ENCODE results near the gene CYSRT1.

The CYSRT1 gene

DNA sequence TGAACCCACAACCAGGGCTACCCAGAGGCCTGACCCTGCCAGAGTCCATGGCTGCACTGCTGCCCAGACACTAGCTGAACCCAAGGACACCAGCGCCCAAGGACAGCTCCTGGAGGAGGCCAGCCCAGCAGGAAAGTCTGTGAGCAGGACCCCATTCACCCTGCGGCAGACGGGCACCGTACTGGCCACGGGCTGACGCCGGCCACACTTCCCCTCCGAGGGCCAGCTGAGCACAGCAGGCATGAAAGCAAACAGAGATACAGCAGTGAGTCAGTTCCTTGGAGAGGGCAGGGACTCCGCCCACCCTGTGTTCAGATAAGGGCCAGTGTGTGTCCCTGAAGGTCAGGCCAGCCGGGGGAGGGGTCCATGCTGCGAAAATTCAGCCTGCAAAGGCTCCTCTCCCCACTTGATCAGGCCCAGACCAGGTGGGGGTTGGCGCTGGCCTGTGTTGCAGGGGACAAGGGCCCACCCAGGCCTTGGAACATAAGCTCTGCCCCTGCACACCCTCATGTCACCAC, 6.2 kb upstream of the CYSRT1 start:
- no peak for DNase-seq (ENCODE audit: low spot score)
- TF ChIP-seq, protein P1, sequence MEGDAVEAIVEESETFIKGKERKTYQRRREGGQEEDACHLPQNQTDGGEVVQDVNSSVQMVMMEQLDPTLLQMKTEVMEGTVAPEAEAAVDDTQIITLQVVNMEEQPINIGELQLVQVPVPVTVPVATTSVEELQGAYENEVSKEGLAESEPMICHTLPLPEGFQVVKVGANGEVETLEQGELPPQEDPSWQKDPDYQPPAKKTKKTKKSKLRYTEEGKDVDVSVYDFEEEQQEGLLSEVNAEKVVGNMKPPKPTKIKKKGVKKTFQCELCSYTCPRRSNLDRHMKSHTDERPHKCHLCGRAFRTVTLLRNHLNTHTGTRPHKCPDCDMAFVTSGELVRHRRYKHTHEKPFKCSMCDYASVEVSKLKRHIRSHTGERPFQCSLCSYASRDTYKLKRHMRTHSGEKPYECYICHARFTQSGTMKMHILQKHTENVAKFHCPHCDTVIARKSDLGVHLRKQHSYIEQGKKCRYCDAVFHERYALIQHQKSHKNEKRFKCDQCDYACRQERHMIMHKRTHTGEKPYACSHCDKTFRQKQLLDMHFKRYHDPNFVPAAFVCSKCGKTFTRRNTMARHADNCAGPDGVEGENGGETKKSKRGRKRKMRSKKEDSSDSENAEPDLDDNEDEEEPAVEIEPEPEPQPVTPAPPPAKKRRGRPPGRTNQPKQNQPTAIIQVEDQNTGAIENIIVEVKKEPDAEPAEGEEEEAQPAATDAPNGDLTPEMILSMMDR (IDR thresholded peaks at IDR 0.05; ENCODE audit: poor library complexity, severe bottlenecking), result no peak
- peak overlapping the region; percentile 42 for H3K27ac ChIP-seq (ENCODE audit: poor library complexity, severe bottlenecking)

DNA sequence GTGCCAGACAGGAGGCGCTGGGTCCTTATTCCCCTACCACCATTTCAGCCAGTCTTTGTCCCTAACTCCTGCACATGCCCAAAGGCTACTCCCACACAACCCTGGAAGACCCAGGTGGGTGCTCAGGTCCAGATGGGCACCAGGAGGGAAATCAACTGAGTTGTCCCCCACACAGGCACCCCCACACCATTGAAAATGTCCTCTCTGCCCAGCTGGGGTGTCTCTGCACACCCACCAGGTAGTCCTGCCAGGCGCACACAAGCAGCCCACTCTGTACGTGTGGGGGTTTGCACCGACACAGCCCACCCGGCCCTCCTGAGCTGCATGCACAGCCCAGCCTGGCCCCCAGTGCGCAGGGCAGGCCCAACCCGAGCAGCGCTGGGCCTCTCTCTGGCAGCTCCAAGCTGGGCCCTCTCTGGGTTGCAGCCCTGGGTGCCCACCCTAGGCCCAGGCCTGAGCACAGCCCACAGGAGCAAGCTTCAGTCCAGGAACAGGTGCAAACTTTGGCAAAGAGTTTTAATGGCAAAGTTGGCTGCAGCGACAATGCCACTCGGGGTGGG, 5.1 kb upstream of the CYSRT1 start:
- Histone ChIP-seq H3K4me3 (ENCODE audit: severe bottlenecking) (no peak overlapping the region), H3K27me3 (ENCODE audit: insufficient read depth, poor library complexity, severe bottlenecking) (no peaks in the 10 kb centered on the region), H3K4me1 (ENCODE audit: insufficient read depth, poor library complexity, severe bottlenecking) (peaks cover 14% of the 10 kb centered on the region), H3K27ac (ENCODE audit: poor library complexity, severe bottlenecking) (no peak overlapping the region), H3K9me3 (ENCODE audit: severe bottlenecking) (no peaks in the 10 kb centered on the region), H3K36me3 (ENCODE audit: low read depth) (0 out of 2 replicates have a peak, but pooled peaks cover 2% of the 10 kb centered on the region)
- ATAC-seq (ENCODE audit: low read depth) (no peak), DNase-seq (ENCODE audit: low spot score) (no peak)
- TF ChIP-seq, protein P1 (IDR thresholded peaks at IDR 0.05; ENCODE audit: poor library complexity, severe bottlenecking), result no peak

More for the DNA sequence above, 6.2 kb upstream of the CYSRT1 start:
- Histone ChIP-seq H3K36me3 (ENCODE audit: low read depth) (0 out of 2 replicates have a peak, but pooled peaks cover 2% of the 10 kb centered on the region), H3K4me3 (ENCODE audit: severe bottlenecking) (no peak overlapping the region), H3K4me1 (ENCODE audit: insufficient read depth, poor library complexity, severe bottlenecking) (peaks cover 5% of the 10 kb centered on the region), H3K27me3 (ENCODE audit: insufficient read depth, poor library complexity, severe bottlenecking) (no peaks in the 10 kb centered on the region), H3K9me3 (ENCODE audit: severe bottlenecking) (no peaks in the 10 kb centered on the region)
- ATAC-seq (ENCODE audit: low read depth), result peak; percentile 42

DNA sequence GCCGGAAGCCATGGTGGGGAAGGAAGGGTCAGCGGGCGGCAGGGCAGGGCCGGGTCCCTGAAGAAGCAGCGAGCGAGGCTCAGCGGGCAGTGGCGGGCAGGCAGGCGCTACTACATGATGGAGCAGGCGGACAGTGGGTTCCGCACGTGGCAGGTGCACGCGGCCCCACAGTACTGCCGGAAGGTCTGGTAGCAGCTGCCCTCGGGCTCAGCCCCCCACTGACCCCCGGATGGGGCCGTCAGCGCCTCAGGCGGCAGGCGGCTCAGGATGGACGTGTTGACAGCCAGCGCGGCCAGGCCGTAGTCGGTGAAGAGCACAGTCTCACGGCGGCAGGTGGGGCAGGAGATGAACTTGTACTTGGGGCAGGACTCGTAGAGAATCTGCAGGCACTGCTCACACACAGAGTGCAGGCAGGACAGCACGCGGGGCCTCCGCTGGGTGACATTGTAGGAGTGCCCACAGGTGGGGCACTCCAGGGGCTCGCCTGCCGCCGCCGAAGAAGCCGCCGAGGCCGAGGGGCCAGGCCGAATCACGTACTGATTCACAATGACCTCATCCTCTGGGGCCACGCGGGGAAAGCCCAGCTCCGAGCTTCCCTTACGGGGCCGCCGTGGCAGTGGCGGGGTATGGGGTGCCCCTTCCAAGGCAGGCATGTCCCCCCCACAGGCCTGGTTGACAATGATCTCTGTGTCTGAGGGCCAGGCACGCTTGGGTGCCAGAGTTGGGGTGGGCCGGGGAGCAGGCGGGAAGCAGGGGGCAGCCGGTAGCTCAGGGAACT, 4.5 kb upstream of the CYSRT1 start:
- no peak overlapping the region for H3K27ac ChIP-seq (ENCODE audit: poor library complexity, severe bottlenecking)
- TF ChIP-seq, protein P1 (IDR thresholded peaks at IDR 0.05; ENCODE audit: poor library complexity, severe bottlenecking), result no peak
- H3K27me3 ChIP-seq (ENCODE audit: insufficient read depth, poor library complexity, severe bottlenecking), result no peaks in the 10 kb centered on the region
- ATAC-seq (ENCODE audit: low read depth) (no peak), DNase-seq (ENCODE audit: low spot score) (no peak)
- no peak overlapping the region for H3K4me3 ChIP-seq (ENCODE audit: severe bottlenecking)
- 0 out of 2 replicates have a peak, but pooled peaks cover 1% of the 10 kb centered on the region for H3K36me3 ChIP-seq (ENCODE audit: low read depth)
- peaks cover 18% of the 10 kb centered on the region for H3K4me1 ChIP-seq (ENCODE audit: insufficient read depth, poor library complexity, severe bottlenecking)
- no peaks in the 10 kb centered on the region for H3K9me3 ChIP-seq (ENCODE audit: severe bottlenecking)

DNA sequence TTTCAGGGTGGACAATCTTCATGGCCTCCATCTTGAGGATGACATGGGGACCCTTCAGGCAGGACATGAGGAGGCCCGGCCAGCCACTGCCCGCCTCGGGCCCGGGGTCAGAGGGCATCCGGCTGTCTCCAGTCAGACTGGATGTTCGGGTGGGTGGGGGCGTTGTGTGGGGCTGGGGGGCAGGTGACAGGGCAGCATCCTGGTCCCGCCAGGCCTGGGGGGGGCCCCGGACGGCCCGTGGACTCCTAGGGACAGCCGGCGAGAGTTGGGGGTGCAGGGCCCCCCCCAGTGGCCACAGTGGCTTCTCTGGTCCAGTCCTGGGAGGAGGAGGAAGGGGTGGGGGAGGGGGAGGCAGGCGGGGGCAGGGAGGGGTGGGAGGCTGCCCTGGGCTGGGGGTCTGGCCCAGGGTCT, 3.9 kb upstream of the CYSRT1 start:
- Histone ChIP-seq H3K4me1 (ENCODE audit: insufficient read depth, poor library complexity, severe bottlenecking) (peaks cover 24% of the 10 kb centered on the region), H3K9me3 (ENCODE audit: severe bottlenecking) (no peaks in the 10 kb centered on the region), H3K27ac (ENCODE audit: poor library complexity, severe bottlenecking) (no peak overlapping the region), H3K36me3 (ENCODE audit: low read depth) (no peaks in the 10 kb centered on the region), H3K27me3 (ENCODE audit: insufficient read depth, poor library complexity, severe bottlenecking) (no peaks in the 10 kb centered on the region), H3K4me3 (ENCODE audit: severe bottlenecking) (no peak overlapping the region)
- DNase-seq (ENCODE audit: low spot score) (no peak), ATAC-seq (ENCODE audit: low read depth) (no peak)
- TF ChIP-seq, protein P1 (IDR thresholded peaks at IDR 0.05; ENCODE audit: poor library complexity, severe bottlenecking), result no peak
